Measurements from ENCODE around the gene CHRNA1.
A peak's percentile ranks its signal among the peaks of the same experiment; 100 is the strongest.

The CHRNA1 gene

GRCh38 chr2:174764280-174765255 lies at the start of gene CHRNA1:
TSS of gene CHRNA1 (minus strand) at chr2:174764472. CDS start at chr2:174764394, 78 bp downstream.
- peak; percentile 66 for DNase-seq

- no peak for DNase-seq
These were observed 47.8 kb upstream of the CHRNA1 start for GRCh38 chr2:174812037-174812436.

GRCh38 chr2:174807931-174808330 lies 43.7 kb upstream of the CHRNA1 start:
- DNase-seq: no peak

GRCh38 chr2:174805803-174806202 lies 41.5 kb upstream of the CHRNA1 start:
- DNase-seq: no peak

- no peak for DNase-seq
These were observed 38.2 kb upstream of the CHRNA1 start for GRCh38 chr2:174802459-174802858.

- DNase-seq: no peak
These were observed 36.3 kb upstream of the CHRNA1 start for GRCh38 chr2:174800436-174801205.

- DNase-seq: no peak
These were observed 34.5 kb upstream of the CHRNA1 start for GRCh38 chr2:174798801-174799200.

- no peak for DNase-seq
These were observed 33.6 kb upstream of the CHRNA1 start for GRCh38 chr2:174797781-174798276.

- DNase-seq: no peak
These were observed 32.1 kb upstream of the CHRNA1 start for GRCh38 chr2:174796319-174796771.

- no peak for DNase-seq
These were observed 30.6 kb upstream of the CHRNA1 start for GRCh38 chr2:174794851-174795374.

GRCh38 chr2:174792309-174793025 lies 28.2 kb upstream of the CHRNA1 start:
- DNase-seq: no peak

- DNase-seq: no peak
These were observed 27.5 kb upstream of the CHRNA1 start for GRCh38 chr2:174791746-174792280.

- no peak for DNase-seq
These were observed 26.7 kb upstream of the CHRNA1 start for GRCh38 chr2:174791020-174791419.

- DNase-seq: no peak
These were observed 24.7 kb upstream of the CHRNA1 start for GRCh38 chr2:174789001-174789400.

GRCh38 chr2:174788291-174788929 lies 24.1 kb upstream of the CHRNA1 start:
- DNase-seq: no peak

GRCh38 chr2:174787487-174788205 lies 23.4 kb upstream of the CHRNA1 start:
- no peak for DNase-seq

- DNase-seq: no peak
These were observed 21.9 kb upstream of the CHRNA1 start for GRCh38 chr2:174786066-174786725.

GRCh38 chr2:174785481-174785880 lies 21.2 kb upstream of the CHRNA1 start:
- no peak for DNase-seq

- DNase-seq: no peak
These were observed 20.6 kb upstream of the CHRNA1 start for GRCh38 chr2:174784909-174785308.

- DNase-seq: no peak
These were observed 20.0 kb upstream of the CHRNA1 start for GRCh38 chr2:174784316-174784715.

Data from MV-4-11 (cell line).